H1 (cell line): ENCODE measurements around the gene CCDC127. TPM values are rescaled to one million over a fixed set of nuclear protein-coding genes. Genes with fewer than 3 reads are reported as not detected.

Experiments
- CTCF ChIA-PET: fragments of 300-600 bp; sonication (Branson Sonifier 250); formaldehyde crosslinking; loops from one replicate; lab custom pipeline; 2021; ENCODE audit not compliant: partially characterized antibody; lab: Charles Lee
- POLR2A ChIA-PET: fragments of 300-600 bp; sonication (Branson Sonifier 250); formaldehyde crosslinking; loops from one replicate; lab custom pipeline; 2021; ENCODE audit warnings: inconsistent platforms; ENCODE audit not compliant: partially characterized antibody; lab: Charles Lee
- DNase-seq, 2 experiments: peaks; one replicate each; pipeline versions ENCODE4 v3.0.0 to v3.0.0-alpha.2; 2010 to 2022; ENCODE audit warnings: low spot score in 2 of 2, low read depth in 1 of 2, mixed read lengths in 1 of 2
- FAIRE-seq: peaks from 2 replicates; lab custom pipeline; 2011; peaks lifted over from hg19 to GRCh38; lab: Jason Lieb, UNC
- H2AFZ ChIP-seq: 2 replicates; pipeline ENCODE4 v1.8.1; 2012; ENCODE audit warnings: low read length, inconsistent platforms
- H2AK5ac ChIP-seq: 2 replicates; pipeline ENCODE4 v1.6.1; 2013; ENCODE audit warnings: low read depth, low read length
- H2BK120ac ChIP-seq: replicated peaks from 2 replicates; pipeline ENCODE3; 2013; ENCODE audit warnings: low read depth, low read length, inconsistent platforms
- H2BK12ac ChIP-seq: 2 replicates; pipeline ENCODE4 v1.6.1; 2013; ENCODE audit warnings: low read depth, low read length
- H2BK15ac ChIP-seq: 2 replicates; pipeline ENCODE4 v1.6.1; 2013; ENCODE audit warnings: low read length
- H2BK20ac ChIP-seq: 2 replicates; pipeline ENCODE4 v1.6.1; 2013; ENCODE audit warnings: low read length
- H2BK5ac ChIP-seq: 2 replicates; pipeline ENCODE4 v1.6.1; 2013; ENCODE audit warnings: low read depth, low read length
- H3K14ac ChIP-seq: 2 replicates; pipeline ENCODE4 v1.6.1; 2013; ENCODE audit warnings: inconsistent platforms; ENCODE audit not compliant: insufficient read length
- H3K18ac ChIP-seq: 2 replicates; pipeline ENCODE4 v1.6.1; 2013; ENCODE audit warnings: low read length; ENCODE audit errors: extremely low read depth
- H3K23ac ChIP-seq: 2 replicates; pipeline ENCODE4 v1.6.1; 2013; ENCODE audit warnings: inconsistent platforms; ENCODE audit not compliant: insufficient read length
- H3K23me2 ChIP-seq: 2 replicates; pipeline ENCODE4 v1.6.1; 2013; ENCODE audit warnings: low read depth, low read length
- H3K27ac ChIP-seq: 2 replicates; pipeline ENCODE4 v1.6.1; 2011; ENCODE audit warnings: low read depth, low read length, inconsistent platforms
- H3K27me3 ChIP-seq, 4 experiments: replicated peaks in 1 of 4; 1 replicate in 1 of 4; 2 replicates in 3 of 4; pipeline versions ENCODE4 v1.6.1 to v1.8.1; 2011 to 2013; ENCODE audit warnings: low read length in 3 of 4, mild to moderate bottlenecking in 3 of 4, inconsistent platforms in 2 of 4, mixed read lengths in 2 of 4, moderate library complexity in 1 of 4; ENCODE audit not compliant: control insufficient read depth in 3 of 4, insufficient read depth in 3 of 4; ENCODE audit errors: extremely low read depth in 1 of 4
- H3K36me3 ChIP-seq, 4 experiments: 2 replicates each; pipeline versions ENCODE4 v1.6.1 to v1.8.1; 2011 to 2013; ENCODE audit warnings: mild to moderate bottlenecking in 4 of 4, low read length in 3 of 4, moderate library complexity in 2 of 4, control low read depth in 1 of 4, inconsistent platforms in 1 of 4; ENCODE audit not compliant: insufficient read depth in 4 of 4, control insufficient read depth in 2 of 4
- H3K4ac ChIP-seq: replicated peaks from 2 replicates; pipeline ENCODE3; 2013; ENCODE audit warnings: low read length, low read depth, mixed read lengths, inconsistent platforms; ENCODE audit not compliant: insufficient read length
- H3K4me1 ChIP-seq, 4 experiments: replicated peaks in 1 of 4; 1 replicate in 1 of 4; 2 replicates in 3 of 4; pipeline versions ENCODE4 v1.6.1 to v1.8.1; 2011 to 2013; ENCODE audit warnings: low read length in 3 of 4, inconsistent platforms in 2 of 4, mixed read lengths in 1 of 4; ENCODE audit not compliant: insufficient read depth in 4 of 4, control insufficient read depth in 3 of 4
- H3K4me2 ChIP-seq, 2 experiments: 2 replicates each; pipeline versions ENCODE4 v1.6.1 to v1.8.1; 2011 to 2013; ENCODE audit warnings: low read depth in 2 of 2, low read length in 2 of 2, control low read depth in 1 of 2, inconsistent platforms in 1 of 2, mild to moderate bottlenecking in 1 of 2; ENCODE audit not compliant: insufficient read depth in 1 of 2
- H3K4me3 ChIP-seq, 4 experiments: fragments of 200-600, 300-600 bp in 1 of 4; sonication (generic), shearing (Covaris generic), sonication (Bioruptor Twin) in 1 of 4; 2 replicates each; pipeline versions ENCODE4 v1.5.1 to v1.8.1; 2011 to 2016; ENCODE audit warnings: low read length in 4 of 4, low read depth in 3 of 4, control low read depth in 2 of 4, inconsistent platforms in 2 of 4, mild to moderate bottlenecking in 2 of 4, mixed read lengths in 1 of 4, moderate library complexity in 1 of 4; ENCODE audit not compliant: insufficient read depth in 2 of 4; ENCODE audit errors: extremely low read depth in 1 of 4
- H3K56ac ChIP-seq: replicated peaks from 2 replicates; pipeline ENCODE3; 2013; ENCODE audit warnings: low read depth, mild to moderate bottlenecking, mixed read lengths, low read length, inconsistent platforms; ENCODE audit not compliant: insufficient read length
- H3K79me1 ChIP-seq: 2 replicates; pipeline ENCODE4 v1.6.1; 2013; ENCODE audit warnings: low read depth, low read length, control low read depth
- H3K79me2 ChIP-seq, 2 experiments: 2 replicates each; pipeline versions ENCODE4 v1.6.1 to v1.8.1; 2012 to 2013; ENCODE audit warnings: low read length in 2 of 2, mild to moderate bottlenecking in 2 of 2, inconsistent platforms in 1 of 2; ENCODE audit not compliant: insufficient read depth in 2 of 2, control insufficient read depth in 1 of 2
- H3K9ac ChIP-seq, 4 experiments: replicated peaks in 1 of 4; 1 replicate in 1 of 4; 2 replicates in 3 of 4; pipeline versions ENCODE4 v1.6.1 to v1.8.1; 2011 to 2013; ENCODE audit warnings: low read depth in 3 of 4, low read length in 3 of 4, control low read depth in 2 of 4, mild to moderate bottlenecking in 2 of 4, moderate library complexity in 2 of 4, inconsistent platforms in 1 of 4; ENCODE audit errors: extremely low read depth in 1 of 4
- H3K9me3 ChIP-seq, 2 experiments: 2 replicates each; pipeline versions ENCODE4 v1.6.1 to v1.8.1; 2012 to 2013; ENCODE audit warnings: mild to moderate bottlenecking in 2 of 2, moderate library complexity in 2 of 2, control low read depth in 1 of 2, inconsistent platforms in 1 of 2, low read depth in 1 of 2, low read length in 1 of 2, mixed read lengths in 1 of 2; ENCODE audit not compliant: insufficient read depth in 2 of 2
- H4K20me1 ChIP-seq, 2 experiments: replicated peaks in 1 of 2; 2 replicates each; pipeline versions ENCODE3 to v1.8.1; 2011 to 2013; ENCODE audit warnings: inconsistent platforms in 2 of 2, low read length in 2 of 2, mild to moderate bottlenecking in 1 of 2; ENCODE audit not compliant: insufficient read depth in 2 of 2, control insufficient read depth in 1 of 2
- H4K5ac ChIP-seq: 2 replicates; pipeline ENCODE4 v1.6.1; 2013; ENCODE audit warnings: low read length, low read depth, mixed read lengths, inconsistent platforms; ENCODE audit not compliant: insufficient read length
- H4K8ac ChIP-seq: 2 replicates; pipeline ENCODE4 v1.8.0; 2013; ENCODE audit warnings: mild to moderate bottlenecking, moderate library complexity, low read length, inconsistent platforms; ENCODE audit not compliant: insufficient read depth; ENCODE audit errors: extremely low read depth
- H4K91ac ChIP-seq: replicated peaks from 2 replicates; pipeline ENCODE3; 2013; ENCODE audit warnings: low read length, mixed read lengths, inconsistent platforms; ENCODE audit not compliant: insufficient read length
- ATF2 ChIP-seq: IDR thresholded peaks from 2 replicates; pipeline ENCODE4 v1.6.1; 2012; ENCODE audit warnings: low read length, inconsistent platforms
- BCL11A ChIP-seq, 2 experiments: IDR thresholded peaks; one replicate each; pipeline ENCODE4 v1.6.1; 2011; ENCODE audit warnings: low read depth in 2 of 2, low read length in 2 of 2, mild to moderate bottlenecking in 2 of 2
- EZH2 ChIP-seq: fragments of 200-600 bp; sonication (generic); IDR thresholded peaks from 2 replicates; pipeline ENCODE4 v1.7.1; 2012; ENCODE audit warnings: low read depth, mild to moderate bottlenecking, moderate library complexity, low read length, inconsistent platforms; ENCODE audit not compliant: severe bottlenecking
- HDAC6 ChIP-seq: IDR thresholded peaks from one replicate; pipeline ENCODE4 v1.7.1; 2012; ENCODE audit warnings: low read depth, mild to moderate bottlenecking, inconsistent platforms, low read length, moderate library complexity
- KDM5A ChIP-seq: fragments of 200-600 bp; IDR thresholded peaks from 2 replicates; pipeline ENCODE4 v1.7.1; 2012; ENCODE audit warnings: mild to moderate bottlenecking, low read length, inconsistent platforms, mixed read lengths
- RAD21 ChIP-seq, 2 experiments: IDR thresholded peaks in 1 of 2; conservative IDR thresholded peaks in 1 of 2; 2 replicates each; pipeline ENCODE4 v1.6.1; 2011; ENCODE audit warnings: low read depth in 2 of 2, low read length in 2 of 2, improper control_type of control experiment in 1 of 2, inconsistent platforms in 1 of 2, mild to moderate bottlenecking in 1 of 2, moderate library complexity in 1 of 2
- RBBP5 ChIP-seq: IDR thresholded peaks from 2 replicates; pipeline ENCODE4 v1.7.1; 2012; ENCODE audit warnings: low read depth, mild to moderate bottlenecking, inconsistent platforms, low read length, moderate library complexity, borderline replicate concordance
- SRF ChIP-seq: IDR thresholded peaks from 2 replicates; pipeline ENCODE4 v1.6.1; 2011; ENCODE audit warnings: mild to moderate bottlenecking, low read depth, low read length, moderate library complexity
- SUZ12 ChIP-seq: fragments of 200-600 bp; sonication (generic); IDR thresholded peaks from 2 replicates; pipeline ENCODE4 v1.6.1; 2012; ENCODE audit warnings: mild to moderate bottlenecking, inconsistent platforms, low read length, moderate library complexity, mixed read lengths
- WGBS, 2 experiments: shearing (Covaris generic) in 1 of 2; methylation state at CpG; one replicate each; pipeline versions ENCODE4 v1.1.6 to v1.1.7; 2013 to 2015; ENCODE audit warnings: low lambda C conversion rate in 2 of 2, mixed read lengths in 2 of 2, inconsistent platforms in 1 of 2, low coverage in 1 of 2, missing lambda C conversion rate in 1 of 2; ENCODE audit not compliant: insufficient replicate concordance in 2 of 2, insufficient coverage in 1 of 2, insufficient read length in 1 of 2; ENCODE audit errors: extremely low coverage in 1 of 2, missing lambda C conversion rate in 1 of 2; 5-methylcytosine and 5-hydroxymethylcytosine counted together
- polyA plus RNA-seq, 7 experiments: library from polyadenylated mRNA; depleted of rRNA in 3 of 7; stranded (reverse) in 5 of 7; unstranded in 2 of 7; fragments of >200 nt in 5 of 7; fragments of 200-250 nt in 2 of 7; gene quantifications; 1 replicate in 5 of 7; 2 replicates in 1 of 7; 4 replicates in 1 of 7; pipeline versions ENCODE4 v1.2.1 to v1.2.3, GENCODE V29; 2011 to 2013; ENCODE audit warnings: missing spikeins in 2 of 7, mixed read lengths in 2 of 7
- total RNA-seq: library from RNA; stranded (reverse); fragmentation: NEBNext Ultra II Directional; extraction: Animal tissue kit (Norgen Biotek cat#: 25700); gene quantifications from 2 replicates; pipeline ENCODE4 v1.2.1, GENCODE V29; 2021

The CCDC127 gene
- total and polyA plus RNA-seq, 2 of the 8 experiments (the other 6 are each of a cell fraction or from before 2014, with no cell fraction given) = 2.9 to 8.0 TPM

DNA sequence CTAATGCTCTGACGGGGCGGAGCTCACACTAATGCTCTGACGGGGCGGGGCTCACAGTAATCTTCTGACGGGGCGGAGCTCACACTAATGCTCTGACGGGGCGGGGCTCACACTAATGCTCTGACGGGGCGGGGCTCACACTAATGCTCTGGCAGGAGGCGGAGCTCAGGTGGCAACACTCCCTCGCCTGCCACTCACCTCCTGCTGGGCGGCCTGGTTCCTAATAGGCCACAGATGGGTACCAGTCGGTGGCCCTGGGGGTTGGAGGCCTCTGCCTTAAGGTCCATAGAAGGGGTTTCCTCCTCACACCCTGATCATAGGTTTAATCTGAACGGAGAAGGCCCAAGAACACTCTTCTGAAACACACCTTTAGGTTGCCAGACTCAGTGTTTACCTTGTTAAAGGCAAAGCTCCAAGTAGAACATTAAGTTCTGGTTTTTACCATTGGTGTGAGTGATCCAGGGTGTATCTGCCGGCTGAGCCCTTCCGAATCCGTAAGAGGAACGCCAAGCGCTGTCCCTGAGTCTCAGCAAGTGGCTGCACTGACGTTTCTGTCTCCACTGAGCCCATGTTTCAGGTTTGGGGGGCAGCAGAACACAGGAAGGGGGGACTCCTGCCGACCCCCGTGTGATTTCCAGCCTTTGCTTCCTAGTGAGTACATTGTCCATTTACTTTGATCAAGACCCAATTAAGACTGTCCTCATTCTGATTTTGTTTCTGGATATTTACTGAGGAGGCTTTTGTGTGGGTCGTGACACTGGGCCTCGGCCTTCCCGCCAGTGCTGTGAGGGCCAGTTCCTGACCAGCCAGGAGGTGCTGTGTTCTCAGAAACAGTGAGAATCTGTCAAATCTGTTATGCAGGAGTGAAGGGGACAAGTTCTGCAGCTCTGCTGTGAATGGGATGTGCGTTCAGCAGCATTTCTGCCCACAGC is 51.2 kb downstream of the CCDC127 start:
- ChIA-PET CTCF (interaction anchor here (0.7 to 3.1 kb wide), 2 partner anchors 9 to 12 kb away, joined by 3 to 9 read pairs; no protein-coding TSS in a partner anchor), POLR2A (interaction anchor here (0.7 to 1.7 kb wide), 3 partner anchors 10 to 282 kb away, joined by 3 to 5 read pairs (median 3); no protein-coding TSS in a partner anchor)
- Histone ChIP-seq H4K5ac (no peak overlapping the region), H2AFZ (no peak overlapping the region), H4K20me1 (peaks cover 3 to 7% of the 10 kb centered on the region in 2 experiments), H3K14ac (no peak overlapping the region), H3K27me3 (no peaks in the 10 kb centered on the region), H3K4ac (no peak overlapping the region), H3K79me2 (no peaks in the 10 kb centered on the region), H3K9ac (no peak overlapping the region), H3K18ac (no peak overlapping the region), H3K23ac (no peak overlapping the region), H3K79me1 (no peaks in the 10 kb centered on the region), H3K27ac (no peak overlapping the region), H3K36me3 (peaks cover 0 to 26% (median 9%) of the 10 kb centered on the region in 4 experiments; a peak in 6 of 8 replicates), H3K23me2 (no peaks in the 10 kb centered on the region), H2BK15ac (no peak overlapping the region), H2BK120ac (no peak overlapping the region), H2BK20ac (no peak overlapping the region), H3K4me1 (no peaks in the 10 kb centered on the region), H3K4me2 (no peak overlapping the region), H4K91ac (no peak overlapping the region), H3K56ac (no peak overlapping the region), H2BK12ac (no peak overlapping the region), H4K8ac (no peak overlapping the region), H3K9me3 (peaks cover 0 to 4% of the 10 kb centered on the region in 2 experiments; a peak in 1 of 4 replicates), H3K4me3 (no peak overlapping the region), H2AK5ac (no peak overlapping the region), H2BK5ac (no peak overlapping the region)
- WGBS, 2 experiments = 95% methylated on average over 15 of the region's 27 CpGs; no CpG with 5 or more reads in 1 of the 2 experiments
- DNase-seq = no peak
- FAIRE-seq = no peak
- no peak for TF ChIP-seq BCL11A (IDR thresholded peaks at IDR 0.05; ENCODE audit: low read depth in 2 of 2, low read length in 2 of 2)
- no peak for TF ChIP-seq ATF2
- TF ChIP-seq RAD21 (IDR thresholded peaks at IDR 0.05 in 1 of 2, conservative IDR thresholded peaks at IDR 0.05 in 1 of 2; ENCODE audit: low read depth in 2 of 2, low read length in 2 of 2) = no peak
- no peak for TF ChIP-seq SUZ12
- no peak for TF ChIP-seq SRF
- no peak for TF ChIP-seq RBBP5
- TF ChIP-seq EZH2 = no peak
- no peak for TF ChIP-seq KDM5A
- no peak for TF ChIP-seq HDAC6
